ENCODE results near the gene PRKCH.

DNA sequence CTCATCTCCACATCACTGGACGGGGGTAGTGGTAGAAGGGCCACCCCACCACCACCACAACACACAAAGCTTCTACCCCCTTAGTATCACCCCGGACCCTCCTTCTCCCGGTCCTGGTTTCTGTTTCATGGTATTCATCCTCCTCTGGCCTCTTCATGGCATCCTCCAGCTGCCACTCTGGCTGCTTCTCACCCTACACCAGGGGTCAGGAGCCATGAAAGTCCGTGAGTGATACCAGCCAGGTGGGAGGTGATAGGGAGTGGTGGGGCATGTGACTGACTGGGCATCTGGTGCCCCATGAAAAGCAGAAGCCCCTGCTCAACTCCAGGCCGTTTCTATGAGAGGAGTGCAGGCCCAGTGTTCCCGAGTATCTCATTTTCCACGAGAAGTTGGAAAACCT lies 222.6 kb downstream of the PRKCH start:
- TF ChIP-seq EZH2phosphoT487 (IDR thresholded peaks at IDR 0.05; ENCODE audit: insufficient read depth, low read depth) (no peak), EZH2 (IDR thresholded peaks at IDR 0.05; ENCODE audit: insufficient read depth, poor library complexity, severe bottlenecking) (no peak)

Measured in GM23248 (cell line).